SK-N-SH (cell line): ENCODE results near the gene ST6GALNAC1. TPM values are rescaled to one million over a fixed set of nuclear protein-coding genes. Genes with fewer than 3 reads are reported as not detected.

ENCODE experiments used
- CTCF ChIA-PET: fragments of 300-600, 350-600 bp; formaldehyde crosslinking; extraction: SDS; loops from one replicate; lab custom pipeline; 2021; lab: Yijun Ruan, JAX
- POLR2A ChIA-PET: fragments of 350-600 bp; sonication (Branson Sonifier 250); formaldehyde crosslinking; extraction: SDS; loops from one replicate; lab custom pipeline; 2020; ENCODE audit warnings: antibody characterized with exemption, inconsistent platforms; lab: Yijun Ruan, JAX
- DNase-seq: peaks from one replicate; pipeline ENCODE4 v3.0.0; 2012
- H2AFZ ChIP-seq: fragments of 200-600 bp; sonication (generic); 2 replicates; pipeline ENCODE4 v1.8.1; 2016; ENCODE audit warnings: antibody characterized with exemption, mild to moderate bottlenecking, low read depth
- H3F3A ChIP-seq: fragments of 200-600 bp; sonication (generic); replicated peaks from 2 replicates; pipeline ENCODE3; 2016; ENCODE audit warnings: antibody characterized with exemption, mild to moderate bottlenecking; ENCODE audit not compliant: insufficient read depth
- H3K27ac ChIP-seq, 2 experiments: fragments of 200-500 bp in 1 of 2; fragments of 200-600 bp in 1 of 2; sonication (Bioruptor generic) in 1 of 2; sonication (generic), shearing (Covaris generic) in 1 of 2; 2 replicates each; pipeline versions ENCODE4 v1.5.1 to v1.6.1; 2014 to 2016; ENCODE audit warnings: low read depth in 2 of 2, inconsistent platforms in 1 of 2, low read length in 1 of 2, mild to moderate bottlenecking in 1 of 2, mixed read lengths in 1 of 2
- H3K27me3 ChIP-seq: fragments of 200-600 bp; sonication (generic), shearing (Covaris generic); 2 replicates; pipeline ENCODE4 v1.6.1; 2016; ENCODE audit warnings: mixed run types; ENCODE audit not compliant: insufficient read depth
- H3K36me3 ChIP-seq, 2 experiments: fragments of 200-500 bp in 1 of 2; fragments of 200-600 bp in 1 of 2; sonication (Bioruptor generic) in 1 of 2; sonication (generic) in 1 of 2; replicated peaks in 1 of 2; 2 replicates each; pipeline versions ENCODE3 to v1.5.1; 2014 to 2016; ENCODE audit warnings: low read length in 1 of 2, mild to moderate bottlenecking in 1 of 2; ENCODE audit not compliant: insufficient read depth in 2 of 2, control insufficient read depth in 1 of 2
- H3K4me1 ChIP-seq, 2 experiments: fragments of 200-500 bp in 1 of 2; fragments of 200-600 bp in 1 of 2; sonication (Bioruptor generic) in 1 of 2; sonication (generic), shearing (Covaris generic) in 1 of 2; 2 replicates each; pipeline versions ENCODE4 v1.5.1 to v1.6.1; 2014 to 2016; ENCODE audit warnings: low read depth in 1 of 2, low read length in 1 of 2, mixed run types in 1 of 2; ENCODE audit not compliant: insufficient read depth in 2 of 2, control insufficient read depth in 1 of 2
- H3K4me2 ChIP-seq: fragments of 200-600 bp; sonication (generic), shearing (Covaris generic); 2 replicates; pipeline ENCODE4 v1.6.1; 2017; ENCODE audit warnings: mixed run types
- H3K4me3 ChIP-seq, 2 experiments: fragments of 200-500 bp in 1 of 2; fragments of 200-600 bp in 1 of 2; sonication (Bioruptor generic) in 1 of 2; sonication (generic), shearing (Covaris generic) in 1 of 2; 2 replicates each; pipeline versions ENCODE4 v1.5.1 to v1.8.1; 2014 to 2016; ENCODE audit warnings: low read depth in 2 of 2, inconsistent platforms in 1 of 2, low read length in 1 of 2, mild to moderate bottlenecking in 1 of 2, mixed read lengths in 1 of 2, moderate library complexity in 1 of 2
- H3K79me2 ChIP-seq: fragments of 200-600 bp; sonication (generic); 2 replicates; pipeline ENCODE4 v1.8.1; 2017; ENCODE audit warnings: mild to moderate bottlenecking; ENCODE audit not compliant: insufficient read depth
- H3K9ac ChIP-seq: fragments of 200-600 bp; sonication (generic); 2 replicates; pipeline ENCODE4 v1.6.1; 2017; ENCODE audit warnings: mixed run types
- H3K9me2 ChIP-seq: fragments of 200-600 bp; sonication (generic); 2 replicates; pipeline ENCODE4 v1.6.1; 2017; ENCODE audit warnings: mixed run types
- H3K9me3 ChIP-seq: fragments of 200-600 bp; sonication (generic); 2 replicates; pipeline ENCODE4 v1.6.1; 2017; ENCODE audit warnings: mixed run types, mild to moderate bottlenecking, moderate library complexity
- H4K20me1 ChIP-seq: fragments of 200-600 bp; sonication (generic); 2 replicates; pipeline ENCODE4 v1.6.1; 2017; ENCODE audit warnings: mild to moderate bottlenecking, mixed run types; ENCODE audit not compliant: insufficient read depth
- CHD2 ChIP-seq: fragments of 150-350 bp; IDR thresholded peaks from 2 replicates; pipeline ENCODE4 v1.6.1; 2018; ENCODE audit warnings: low read length; ENCODE audit not compliant: partially characterized antibody
- CTCF ChIP-seq: fragments of 200-600 bp; sonication (generic); IDR thresholded peaks from 2 replicates; pipeline ENCODE4 v1.6.1; 2017; ENCODE audit warnings: antibody characterized with exemption, mild to moderate bottlenecking, moderate library complexity
- EP300 ChIP-seq, 2 experiments: IDR thresholded peaks; 2 replicates each; pipeline versions ENCODE4 v1.4.0 to v1.6.1; 2012; ENCODE audit warnings: borderline replicate concordance in 1 of 2, low read depth in 1 of 2, low read length in 1 of 2
- EZH2phosphoT487 ChIP-seq: fragments of 200-600 bp; sonication (generic); IDR thresholded peaks from 2 replicates; pipeline ENCODE4 v1.6.1; 2017; ENCODE audit warnings: low read depth, mixed run types, mild to moderate bottlenecking, antibody characterized with exemption, moderate library complexity, borderline replicate concordance
- FOSL2 ChIP-seq: IDR thresholded peaks from 2 replicates; pipeline ENCODE4 v1.4.0; 2012; ENCODE audit warnings: low read depth, mild to moderate bottlenecking, moderate library complexity, borderline replicate concordance
- FOXJ3 ChIP-seq: sonication (generic); formaldehyde crosslinking; IDR thresholded peaks from 2 replicates; pipeline ENCODE4 v1.5.1; 2020; ENCODE audit warnings: mild to moderate bottlenecking, missing genetic modification reagents
- GABPA ChIP-seq: IDR thresholded peaks from 2 replicates; pipeline ENCODE4 v1.4.0; 2012; ENCODE audit warnings: low read depth, mild to moderate bottlenecking
- MXI1 ChIP-seq: IDR thresholded peaks from 2 replicates; pipeline ENCODE4 v1.6.1; 2012; ENCODE audit warnings: mild to moderate bottlenecking, low read depth, low read length, improper control_type of control experiment
- NFIC ChIP-seq: IDR thresholded peaks from 2 replicates; pipeline ENCODE4 v1.4.0; 2012; ENCODE audit warnings: borderline replicate concordance
- POLR2AphosphoS5 ChIP-seq: IDR thresholded peaks from 2 replicates; pipeline ENCODE4 v1.6.1; 2012; ENCODE audit warnings: low read depth, low read length
- RXRA ChIP-seq: IDR thresholded peaks from 2 replicates; pipeline ENCODE4 v1.4.0; 2012; ENCODE audit warnings: low read depth, mild to moderate bottlenecking, borderline replicate concordance
- SMC3 ChIP-seq: IDR thresholded peaks from 2 replicates; pipeline ENCODE4 v1.6.1; 2012; ENCODE audit warnings: low read depth, low read length, improper control_type of control experiment
- USF2 ChIP-seq: fragments of 150-350 bp; IDR thresholded peaks from 2 replicates; pipeline ENCODE4 v1.6.1; 2017; ENCODE audit warnings: antibody characterized with exemption, low read length, low read depth, borderline replicate concordance
- WGBS: methylation state at CpG from one replicate; pipeline ENCODE4 v1.1.6; 2017; ENCODE audit warnings: low lambda C conversion rate; 5-methylcytosine and 5-hydroxymethylcytosine counted together
- polyA plus RNA-seq, 3 experiments: library from polyadenylated mRNA; depleted of rRNA; stranded (reverse); fragments of >200 nt; gene quantifications; 2 replicates each; pipeline ENCODE4 v1.2.3, GENCODE V29; 2012
- TF ChIP-seq, protein P1 (sequence below): IDR thresholded peaks from 2 replicates; pipeline ENCODE4; 2012
- TF ChIP-seq, protein P2 (sequence below): IDR thresholded peaks from 2 replicates; pipeline ENCODE4 v1.4.0; 2012; ENCODE audit warnings: low read depth, borderline replicate concordance
- TF ChIP-seq, protein P3 (sequence below): fragments of 150-350 bp; IDR thresholded peaks from 2 replicates; pipeline ENCODE4 v1.6.1; 2016; ENCODE audit warnings: mild to moderate bottlenecking, low read depth, low read length

The ST6GALNAC1 gene
- polyA plus RNA-seq, 1 of the 3 experiments (the other 2 are of a cell fraction) = not detected

DNA sequence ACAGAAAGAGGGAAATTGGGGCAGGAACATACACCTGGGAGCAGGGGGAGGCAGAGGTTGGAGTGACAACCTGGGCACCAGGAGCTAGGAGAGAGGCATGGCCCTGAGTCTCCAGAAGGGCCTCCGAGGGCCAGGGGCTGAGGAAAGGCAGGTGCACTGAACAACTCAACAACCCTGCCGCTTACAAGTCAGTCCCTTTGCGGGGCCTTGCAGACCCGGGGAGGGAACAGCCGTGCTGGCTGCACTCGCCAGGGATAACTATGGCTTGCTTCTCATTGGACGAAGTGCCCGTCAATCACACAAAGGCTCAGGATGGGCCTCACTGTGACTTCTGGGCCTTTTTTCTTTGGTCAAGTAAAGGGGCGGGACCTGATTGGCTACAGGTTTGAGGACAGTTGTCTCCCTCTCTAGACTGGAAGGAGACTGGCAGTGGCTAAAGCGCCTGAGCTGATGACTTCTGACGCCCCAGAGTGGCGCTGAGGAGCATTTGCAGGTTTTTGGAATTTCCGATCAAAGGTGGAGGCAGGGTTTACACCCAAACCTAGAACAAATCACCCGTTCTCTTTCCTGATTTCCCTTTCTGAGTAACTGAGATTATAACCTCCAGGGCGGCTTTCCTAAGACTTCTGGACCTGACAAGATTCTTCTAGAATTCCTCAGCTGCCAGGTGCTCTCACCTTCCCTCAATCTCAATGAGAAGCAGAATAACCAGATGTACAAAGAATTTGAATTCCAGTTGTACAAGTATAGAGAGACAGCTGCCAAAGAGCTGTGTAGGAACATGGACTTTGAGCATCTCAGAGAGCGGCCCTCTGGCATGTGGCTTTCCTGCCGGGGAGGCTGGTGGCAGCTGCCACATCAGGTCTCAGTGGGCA is 30.3 kb downstream of the ST6GALNAC1 start:
- Histone ChIP-seq H3K27me3 (no peaks in the 10 kb centered on the region; the same call in 1 of the 2 replicates), H3K36me3 (no peaks in the 10 kb centered on the region), H3F3A (no peaks in the 10 kb centered on the region)
- no peak for TF ChIP-seq NFIC
- no peak for TF ChIP-seq MXI1
- no peak for TF ChIP-seq GABPA
- no peak for TF ChIP-seq RXRA
- TF ChIP-seq, protein P1, sequence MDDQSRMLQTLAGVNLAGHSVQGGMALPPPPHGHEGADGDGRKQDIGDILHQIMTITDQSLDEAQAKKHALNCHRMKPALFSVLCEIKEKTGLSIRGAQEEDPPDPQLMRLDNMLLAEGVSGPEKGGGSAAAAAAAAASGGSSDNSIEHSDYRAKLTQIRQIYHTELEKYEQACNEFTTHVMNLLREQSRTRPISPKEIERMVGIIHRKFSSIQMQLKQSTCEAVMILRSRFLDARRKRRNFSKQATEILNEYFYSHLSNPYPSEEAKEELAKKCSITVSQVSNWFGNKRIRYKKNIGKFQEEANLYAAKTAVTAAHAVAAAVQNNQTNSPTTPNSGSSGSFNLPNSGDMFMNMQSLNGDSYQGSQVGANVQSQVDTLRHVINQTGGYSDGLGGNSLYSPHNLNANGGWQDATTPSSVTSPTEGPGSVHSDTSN = 0 out of 2 replicates have a peak, but pooled peaks have one; percentile 22
- no peak for TF ChIP-seq USF2
- TF ChIP-seq, all 33 proteins: peak for 1
- Histone ChIP-seq H3K9ac (no peak overlapping the region), H3K4me3 (no peak overlapping the region), H3K9me2 (no peaks in the 10 kb centered on the region), H3K4me2 (no peak overlapping the region), H3K4me1 (no peaks in the 10 kb centered on the region; a peak in 1 of 4 replicates), H3K27ac (no peak overlapping the region), H4K20me1 (no peaks in the 10 kb centered on the region), H2AFZ (no peak overlapping the region), H3K79me2 (no peaks in the 10 kb centered on the region), H3K9me3 (no peaks in the 10 kb centered on the region)
- DNase-seq = no peak
- ChIA-PET POLR2A (no interaction called here), CTCF (interaction anchor here (0.9 to 5.7 kb wide), 8 partner anchors 11 to 146 kb away, joined by 3 to 82 read pairs (median 4); partner anchors contain the start of genes AANAT and ST6GALNAC2)
- 82% methylated on average over 14 of the region's 17 CpGs for WGBS

DNA sequence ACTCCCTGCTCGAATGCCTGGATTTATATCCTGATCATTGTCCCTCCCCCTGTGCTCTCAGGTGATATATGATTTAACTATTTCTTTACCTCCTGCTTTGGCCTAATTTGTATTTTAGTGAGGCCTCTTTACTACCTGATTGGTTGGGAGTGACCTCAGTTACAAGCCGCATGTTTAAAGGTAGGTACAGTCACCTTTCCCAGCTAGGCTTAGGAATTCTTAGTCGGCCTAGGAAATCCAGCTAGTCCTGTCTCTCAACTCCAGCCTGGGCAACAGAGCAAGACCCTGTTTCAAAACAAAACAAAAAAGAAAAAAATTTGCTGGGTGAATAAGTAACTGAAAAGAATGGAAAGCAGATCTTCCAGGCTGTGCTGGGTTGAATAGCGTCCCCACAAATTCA is 31.1 kb downstream of the ST6GALNAC1 start:
- Histone ChIP-seq H3K9me2 (no peaks in the 10 kb centered on the region), H2AFZ (no peak overlapping the region), H3K9me3 (no peaks in the 10 kb centered on the region), H3K4me3 (no peak overlapping the region), H3K4me2 (no peak overlapping the region), H3K9ac (no peak overlapping the region), H4K20me1 (no peaks in the 10 kb centered on the region), H3F3A (no peaks in the 10 kb centered on the region), H3K27me3 (no peaks in the 10 kb centered on the region; the same call in 1 of the 2 replicates), H3K79me2 (no peaks in the 10 kb centered on the region), H3K36me3 (no peaks in the 10 kb centered on the region), H3K4me1 (no peaks in the 10 kb centered on the region; a peak in 1 of 4 replicates), H3K27ac (no peak overlapping the region)
- POLR2A ChIA-PET = interaction anchor here (0.8 to 1.1 kb wide), 2 partner anchors 10 to 12 kb away, joined by 3 read pairs; no protein-coding TSS in a partner anchor
- 76% methylated on average over 4 of the region's 4 CpGs for WGBS
- DNase-seq = no peak
- CTCF ChIA-PET = interaction anchor here (0.9 to 5.7 kb wide), 9 partner anchors 11 to 146 kb away, joined by 3 to 82 read pairs (median 4); partner anchors contain the start of genes AANAT and ST6GALNAC2
- TF ChIP-seq FOSL2 (no peak), POLR2AphosphoS5 (no peak), CHD2 (no peak), NFIC (no peak), SMC3 (no peak), FOXJ3 (no peak), CTCF (no peak), EP300 (IDR thresholded peaks at IDR 0.05; ENCODE audit: borderline replicate concordance in 1 of 2, low read depth in 1 of 2, low read length in 1 of 2) (no peak), EZH2phosphoT487 (no peak), USF2 (no peak)
- TF ChIP-seq, protein P2, sequence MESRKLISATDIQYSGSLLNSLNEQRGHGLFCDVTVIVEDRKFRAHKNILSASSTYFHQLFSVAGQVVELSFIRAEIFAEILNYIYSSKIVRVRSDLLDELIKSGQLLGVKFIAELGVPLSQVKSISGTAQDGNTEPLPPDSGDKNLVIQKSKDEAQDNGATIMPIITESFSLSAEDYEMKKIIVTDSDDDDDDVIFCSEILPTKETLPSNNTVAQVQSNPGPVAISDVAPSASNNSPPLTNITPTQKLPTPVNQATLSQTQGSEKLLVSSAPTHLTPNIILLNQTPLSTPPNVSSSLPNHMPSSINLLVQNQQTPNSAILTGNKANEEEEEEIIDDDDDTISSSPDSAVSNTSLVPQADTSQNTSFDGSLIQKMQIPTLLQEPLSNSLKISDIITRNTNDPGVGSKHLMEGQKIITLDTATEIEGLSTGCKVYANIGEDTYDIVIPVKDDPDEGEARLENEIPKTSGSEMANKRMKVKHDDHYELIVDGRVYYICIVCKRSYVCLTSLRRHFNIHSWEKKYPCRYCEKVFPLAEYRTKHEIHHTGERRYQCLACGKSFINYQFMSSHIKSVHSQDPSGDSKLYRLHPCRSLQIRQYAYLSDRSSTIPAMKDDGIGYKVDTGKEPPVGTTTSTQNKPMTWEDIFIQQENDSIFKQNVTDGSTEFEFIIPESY = no peak
- TF ChIP-seq, protein P3, sequence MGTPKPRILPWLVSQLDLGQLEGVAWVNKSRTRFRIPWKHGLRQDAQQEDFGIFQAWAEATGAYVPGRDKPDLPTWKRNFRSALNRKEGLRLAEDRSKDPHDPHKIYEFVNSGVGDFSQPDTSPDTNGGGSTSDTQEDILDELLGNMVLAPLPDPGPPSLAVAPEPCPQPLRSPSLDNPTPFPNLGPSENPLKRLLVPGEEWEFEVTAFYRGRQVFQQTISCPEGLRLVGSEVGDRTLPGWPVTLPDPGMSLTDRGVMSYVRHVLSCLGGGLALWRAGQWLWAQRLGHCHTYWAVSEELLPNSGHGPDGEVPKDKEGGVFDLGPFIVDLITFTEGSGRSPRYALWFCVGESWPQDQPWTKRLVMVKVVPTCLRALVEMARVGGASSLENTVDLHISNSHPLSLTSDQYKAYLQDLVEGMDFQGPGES = no peak
